HCT116 (cell line): Measurements from ENCODE around the gene TOP1. TPM values are rescaled to one million over a fixed set of nuclear protein-coding genes. Genes with fewer than 3 reads are reported as not detected.

Experiments used
- ATAC-seq: fragments of 200-7000 bp; cut with Tn5 transposase; 2 replicates; pipeline ENCODE4 v1.9.1; 2020; ENCODE audit warnings: mild to moderate bottlenecking, moderate library complexity
- BruUV-seq: library from RNA; stranded (reverse); fragments of 400-500 nt; replicated peaks from 2 replicates; lab custom pipeline; 2021; lab: Mats Ljungman, UMichigan
- CTCF ChIA-PET: fragments of 300-600 bp; sonication (Branson Sonifier 250); formaldehyde crosslinking; loops from one replicate; lab custom pipeline; 2021; ENCODE audit warnings: antibody characterized with exemption; lab: Charles Lee
- POLR2A ChIA-PET: fragments of 300-600, 350-600 bp; sonication (Branson Sonifier 250); formaldehyde crosslinking; loops from one replicate; lab custom pipeline; 2021; ENCODE audit warnings: antibody characterized with exemption; lab: Charles Lee
- RAD21 ChIA-PET, 2 experiments: fragments of 300-600 bp; sonication (Branson Sonifier 250); formaldehyde crosslinking; loops; one replicate each; lab custom pipeline; 2023; ENCODE audit warnings: low total read pairs in 2 of 2; ENCODE audit not compliant: uncharacterized antibody in 2 of 2, unreplicated experiment in 2 of 2, low non-redundant PET in 1 of 2; lab: Charles Lee
- DNase-seq: peaks from one replicate; pipeline ENCODE4 v3.0.0-alpha.2; 2010; ENCODE audit warnings: low read depth, low spot score
- H2AFZ ChIP-seq: fragments of 200-600 bp; shearing (Covaris generic), sonication (generic); 2 replicates; pipeline ENCODE4 v1.6.1; 2017; ENCODE audit warnings: low read depth, mixed run types, mixed read lengths, antibody characterized with exemption, low read length; ENCODE audit not compliant: poor library complexity, severe bottlenecking
- H3K27ac ChIP-seq: 2 replicates; pipeline ENCODE4 v1.5.1; 2012; ENCODE audit warnings: low read depth, low read length
- H3K27me3 ChIP-seq: fragments of 200-600 bp; sonication (generic); 2 replicates; pipeline ENCODE4 v1.6.1; 2016; ENCODE audit warnings: mixed run types, low read length, mixed read lengths; ENCODE audit not compliant: insufficient read depth
- H3K36me3 ChIP-seq, 2 experiments: fragments of 200-500 bp in 1 of 2; fragments of 200-600 bp in 1 of 2; sonication (Bioruptor generic) in 1 of 2; sonication (generic) in 1 of 2; 2 replicates each; pipeline versions ENCODE4 v1.5.1 to v1.6.1; 2014 to 2016; ENCODE audit warnings: low read length in 2 of 2, inconsistent platforms in 1 of 2, mixed read lengths in 1 of 2, mixed run types in 1 of 2; ENCODE audit not compliant: insufficient read depth in 2 of 2, control insufficient read depth in 1 of 2
- H3K4me1 ChIP-seq, 2 experiments: fragments of 200-600 bp in 1 of 2; sonication (generic) in 1 of 2; 2 replicates each; pipeline versions ENCODE4 v1.5.1 to v1.6.1; 2012 to 2017; ENCODE audit warnings: low read length in 2 of 2, inconsistent platforms in 1 of 2, mild to moderate bottlenecking in 1 of 2, mixed read lengths in 1 of 2, mixed run types in 1 of 2, moderate library complexity in 1 of 2; ENCODE audit not compliant: insufficient read depth in 2 of 2, control insufficient read depth in 1 of 2
- H3K4me2 ChIP-seq: fragments of 200-600 bp; sonication (generic); 2 replicates; pipeline ENCODE4 v1.6.1; 2017; ENCODE audit warnings: mixed run types, low read length, mixed read lengths
- H3K4me3 ChIP-seq, 2 experiments: fragments of 200-600 bp in 1 of 2; sonication (generic) in 1 of 2; replicated peaks in 1 of 2; 2 replicates each; pipeline ENCODE4 v1.5.1; 2011 to 2016; ENCODE audit warnings: low read length in 2 of 2, control low read depth in 1 of 2, low read depth in 1 of 2, mild to moderate bottlenecking in 1 of 2, mixed read lengths in 1 of 2, mixed run types in 1 of 2
- H3K79me2 ChIP-seq: fragments of 200-600 bp; sonication (generic); 2 replicates; pipeline ENCODE4 v1.6.1; 2017; ENCODE audit warnings: mild to moderate bottlenecking, mixed run types, low read length, moderate library complexity, mixed read lengths; ENCODE audit not compliant: insufficient read depth
- H3K9ac ChIP-seq: fragments of 200-600 bp; sonication (generic); 2 replicates; pipeline ENCODE4 v1.6.1; 2016; ENCODE audit warnings: low read length, mixed read lengths
- H3K9me2 ChIP-seq: fragments of 200-600 bp; sonication (generic), shearing (Covaris generic); 2 replicates; pipeline ENCODE4 v1.6.1; 2017; ENCODE audit warnings: mixed run types, mild to moderate bottlenecking, moderate library complexity; ENCODE audit not compliant: insufficient read depth
- H3K9me3 ChIP-seq, 2 experiments: fragments of 200-500 bp in 1 of 2; fragments of 200-600 bp in 1 of 2; sonication (Bioruptor generic) in 1 of 2; sonication (generic) in 1 of 2; 2 replicates each; pipeline ENCODE4 v1.6.1; 2014 to 2017; ENCODE audit warnings: low read length in 2 of 2, mixed read lengths in 2 of 2, inconsistent platforms in 1 of 2, low read depth in 1 of 2, mild to moderate bottlenecking in 1 of 2, mixed run types in 1 of 2, moderate library complexity in 1 of 2; ENCODE audit not compliant: control insufficient read depth in 1 of 2, insufficient read depth in 1 of 2
- H4K20me1 ChIP-seq: fragments of 200-600 bp; sonication (generic), shearing (Covaris generic); 2 replicates; pipeline ENCODE4 v1.6.1; 2017; ENCODE audit warnings: mixed run types, mild to moderate bottlenecking, moderate library complexity; ENCODE audit not compliant: insufficient read depth
- EGR1 ChIP-seq: IDR thresholded peaks from 2 replicates; pipeline ENCODE4 v1.6.1; 2012; ENCODE audit warnings: low read depth
- ELF1 ChIP-seq: IDR thresholded peaks from 2 replicates; pipeline ENCODE4 v1.6.1; 2012; ENCODE audit warnings: low read depth, borderline replicate concordance
- EZH2 ChIP-seq: fragments of 200-600 bp; sonication (generic); IDR thresholded peaks from 2 replicates; pipeline ENCODE4 v1.6.1; 2017; ENCODE audit warnings: antibody characterized with exemption, mixed run types
- EZH2phosphoT487 ChIP-seq: fragments of 200-600 bp; IDR thresholded peaks from 2 replicates; pipeline ENCODE4 v1.6.1; 2018; ENCODE audit warnings: antibody characterized with exemption, borderline replicate concordance
- FOSL1 ChIP-seq: IDR thresholded peaks from 2 replicates; pipeline ENCODE4 v1.6.1; 2012; ENCODE audit warnings: low read depth
- POLR2A ChIP-seq: IDR thresholded peaks from 2 replicates; pipeline ENCODE4 v1.7.0; 2011; ENCODE audit warnings: borderline replicate concordance; ENCODE audit not compliant: insufficient read depth, insufficient read length; ENCODE audit errors: extremely low read depth
- POLR2AphosphoS5 ChIP-seq: IDR thresholded peaks from 2 replicates; pipeline ENCODE4 v1.6.1; 2011; ENCODE audit warnings: mild to moderate bottlenecking, low read depth, low read length, moderate library complexity
- SIN3A ChIP-seq: IDR thresholded peaks from 2 replicates; pipeline ENCODE4 v1.6.1; 2012; ENCODE audit warnings: low read depth
- SP1 ChIP-seq: IDR thresholded peaks from 2 replicates; pipeline ENCODE4 v1.6.1; 2012; ENCODE audit warnings: low read depth
- SRF ChIP-seq: IDR thresholded peaks from 2 replicates; pipeline ENCODE4 v1.6.1; 2012; ENCODE audit warnings: low read depth
- TCF7L2 ChIP-seq: IDR thresholded peaks from 2 replicates; pipeline ENCODE4 v1.7.0; 2011; ENCODE audit warnings: borderline replicate concordance, inconsistent platforms; ENCODE audit not compliant: insufficient read depth, insufficient read length; ENCODE audit errors: extremely low read depth
- YY1 ChIP-seq: IDR thresholded peaks from 2 replicates; pipeline ENCODE4 v1.6.1; 2011; ENCODE audit warnings: low read length, low read depth, moderate library complexity, mild to moderate bottlenecking; ENCODE audit not compliant: insufficient replicate concordance; ENCODE audit errors: extremely low read depth
- ZFX ChIP-seq: fragments of 450-650 bp; IDR thresholded peaks from 2 replicates; pipeline ENCODE4 v1.6.1; 2017
- ZNF274 ChIP-seq: fragments of 200-500 bp; sonication (Bioruptor generic); IDR thresholded peaks from 2 replicates; pipeline ENCODE4 v1.6.1; 2014; ENCODE audit warnings: mild to moderate bottlenecking, low read depth, low read length, inconsistent platforms
- intact Hi-C: fragments of 100-400 bp; cut with micrococcal nuclease; formaldehyde crosslinking; loops from 2 replicates; pipeline ENCODE4 v1.10.0; 2022
- total RNA-seq: library from RNA; stranded (reverse); gene quantifications from one replicate; pipeline ENCODE4 v1.2.1, GENCODE V29; 2021; ENCODE audit not compliant: unreplicated experiment
- TF ChIP-seq, protein P1 (sequence below): IDR thresholded peaks from 2 replicates; pipeline ENCODE4 v1.6.1; 2012
- TF ChIP-seq, protein P2 (sequence below), 3 experiments: fragments of 200-600 bp in 1 of 3; sonication (generic) in 1 of 3; IDR thresholded peaks in 2 of 3; conservative IDR thresholded peaks in 1 of 3; 2 replicates each; pipeline ENCODE4 v1.5.1; 2012 to 2017; ENCODE audit warnings: low read depth in 2 of 3, low read length in 2 of 3, antibody characterized with exemption in 1 of 3, borderline replicate concordance in 1 of 3, control low read depth in 1 of 3, mild to moderate bottlenecking in 1 of 3, mixed read lengths in 1 of 3, mixed run types in 1 of 3, moderate library complexity in 1 of 3; ENCODE audit not compliant: insufficient read depth in 1 of 3

TOP1 gene
- total RNA-seq, 1 experiment from 2014 or later, result 190 TPM

DNA sequence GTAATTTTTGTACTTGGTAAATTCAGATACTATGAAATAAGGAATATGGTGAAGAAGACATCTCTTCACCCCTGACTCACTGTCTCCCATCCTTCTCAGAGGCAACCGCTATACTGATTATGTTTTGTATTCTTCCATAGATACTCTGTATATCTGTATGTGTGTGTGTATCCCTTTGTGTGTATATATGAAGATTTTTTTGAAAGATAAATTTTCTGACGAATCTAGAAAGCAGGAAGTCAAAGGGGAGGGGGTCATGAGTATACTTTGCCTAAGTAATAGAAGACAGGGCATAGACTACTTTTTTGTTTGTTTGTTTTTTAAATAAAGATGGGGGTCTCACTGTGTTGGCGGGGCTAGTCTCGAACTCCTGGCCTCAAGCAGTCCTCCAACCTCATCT is 48.2 kb downstream of the TOP1 start:
- Histone ChIP-seq H2AFZ (no peak overlapping the region), H4K20me1 (peaks cover 13% of the 10 kb centered on the region; the same call in 1 of the 2 replicates), H3K27me3 (no peaks in the 10 kb centered on the region), H3K4me2 (no peak overlapping the region), H3K9me2 (no peaks in the 10 kb centered on the region), H3K79me2 (peaks cover 94% of the 10 kb centered on the region), H3K36me3 (peaks cover 38 to 48% of the 10 kb centered on the region in 2 experiments), H3K9ac (no peak overlapping the region), H3K27ac (no peak overlapping the region), H3K4me3 (no peak overlapping the region), H3K4me1 (peaks cover 8 to 20% of the 10 kb centered on the region in 2 experiments), H3K9me3 (no peaks in the 10 kb centered on the region)
- intact Hi-C loops, result loop anchor here (5.0 kb wide), 1 partner anchor 109 kb away; no protein-coding TSS in a partner anchor
- ATAC-seq (no peak), DNase-seq (no peak)
- ChIA-PET CTCF (interaction anchor here (0.8 to 2.2 kb wide), 2 partner anchors 15 to 86 kb away, joined by 3 to 17 read pairs; no protein-coding TSS in a partner anchor), RAD21 (interaction anchor here in 1 of 2 experiments (1.1 kb wide), 1 partner anchor 86 kb away, joined by 4 read pairs; no protein-coding TSS in a partner anchor), POLR2A (no interaction called here)
- no TSS peak for BruUV-seq
- TF ChIP-seq EGR1, result no peak
- TF ChIP-seq, protein P1, sequence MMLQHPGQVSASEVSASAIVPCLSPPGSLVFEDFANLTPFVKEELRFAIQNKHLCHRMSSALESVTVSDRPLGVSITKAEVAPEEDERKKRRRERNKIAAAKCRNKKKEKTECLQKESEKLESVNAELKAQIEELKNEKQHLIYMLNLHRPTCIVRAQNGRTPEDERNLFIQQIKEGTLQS, result no peak
- TF ChIP-seq SP1, result no peak
- no peak for TF ChIP-seq EZH2
- no peak for TF ChIP-seq FOSL1
- no peak for TF ChIP-seq TCF7L2
- no peak for TF ChIP-seq POLR2A
- TF ChIP-seq ZNF274, result no peak
- TF ChIP-seq SRF, result no peak
- no peak for TF ChIP-seq ELF1
- no peak for TF ChIP-seq EZH2phosphoT487
- TF ChIP-seq POLR2AphosphoS5, result no peak
- TF ChIP-seq, protein P2, sequence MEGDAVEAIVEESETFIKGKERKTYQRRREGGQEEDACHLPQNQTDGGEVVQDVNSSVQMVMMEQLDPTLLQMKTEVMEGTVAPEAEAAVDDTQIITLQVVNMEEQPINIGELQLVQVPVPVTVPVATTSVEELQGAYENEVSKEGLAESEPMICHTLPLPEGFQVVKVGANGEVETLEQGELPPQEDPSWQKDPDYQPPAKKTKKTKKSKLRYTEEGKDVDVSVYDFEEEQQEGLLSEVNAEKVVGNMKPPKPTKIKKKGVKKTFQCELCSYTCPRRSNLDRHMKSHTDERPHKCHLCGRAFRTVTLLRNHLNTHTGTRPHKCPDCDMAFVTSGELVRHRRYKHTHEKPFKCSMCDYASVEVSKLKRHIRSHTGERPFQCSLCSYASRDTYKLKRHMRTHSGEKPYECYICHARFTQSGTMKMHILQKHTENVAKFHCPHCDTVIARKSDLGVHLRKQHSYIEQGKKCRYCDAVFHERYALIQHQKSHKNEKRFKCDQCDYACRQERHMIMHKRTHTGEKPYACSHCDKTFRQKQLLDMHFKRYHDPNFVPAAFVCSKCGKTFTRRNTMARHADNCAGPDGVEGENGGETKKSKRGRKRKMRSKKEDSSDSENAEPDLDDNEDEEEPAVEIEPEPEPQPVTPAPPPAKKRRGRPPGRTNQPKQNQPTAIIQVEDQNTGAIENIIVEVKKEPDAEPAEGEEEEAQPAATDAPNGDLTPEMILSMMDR (IDR thresholded peaks at IDR 0.05 in 2 of 3, conservative IDR thresholded peaks at IDR 0.05 in 1 of 3; ENCODE audit: borderline replicate concordance in 1 of 3, insufficient read depth in 1 of 3, low read depth in 2 of 3, low read length in 2 of 3), result no peak
- TF ChIP-seq ZFX, result no peak
- TF ChIP-seq YY1, result no peak
- TF ChIP-seq SIN3A, result no peak
